ENCODE measurements around the gene ARHGAP26. TPM values are rescaled to one million over a fixed set of nuclear protein-coding genes. Genes with fewer than 3 reads are reported as not detected.

Gene ARHGAP26
- polyA plus RNA-seq, 1 donor (not counting 4 experiments of a cell fraction or from before 2014, with no cell fraction given) = 3.9 TPM

GRCh38 chr5:143179126-143179740 is 409.1 kb downstream of the ARHGAP26 start:
- Histone ChIP-seq H3K27ac (ENCODE audit: control insufficient read depth, insufficient read depth, low read length) (no peak overlapping the region), H3K9ac (ENCODE audit: control insufficient read depth, extremely low read depth, insufficient read depth, low read length) (no peak overlapping the region), H4K20me1 (ENCODE audit: control insufficient read depth, extremely low read depth, insufficient read depth, low read length) (no peaks in the 10 kb centered on the region), H3K4me2 (ENCODE audit: control insufficient read depth, extremely low read depth, insufficient read depth, low read depth, low read length) (no peak overlapping the region), H3K9me3 (ENCODE audit: control insufficient read depth, low read depth, low read length) (no peaks in the 10 kb centered on the region), H3K9me1 (ENCODE audit: control insufficient read depth, extremely low read depth, insufficient read depth, low read length) (peaks cover 4% of the 10 kb centered on the region), H3K4me3 (ENCODE audit: control insufficient read depth in 2 of 3, extremely low read depth in 1 of 3, insufficient read depth in 2 of 3, low read depth in 1 of 3, low read length in 3 of 3) (no peak overlapping the region), H3K4me1 (ENCODE audit: control insufficient read depth, extremely low read depth, insufficient read depth, low read length) (peaks cover 34% of the 10 kb centered on the region), H3K27me3 (ENCODE audit: control insufficient read depth, extremely low read depth, insufficient read depth, low read length) (no peaks in the 10 kb centered on the region), H3K36me3 (ENCODE audit: control insufficient read depth in 2 of 2, extremely low read depth in 1 of 2, insufficient read depth in 2 of 2, low read length in 2 of 2) (no peaks in the 10 kb centered on the region), H2AFZ (ENCODE audit: control insufficient read depth, low read length) (no peak overlapping the region), H3K79me2 (ENCODE audit: control insufficient read depth, insufficient read depth, low read length) (no peaks in the 10 kb centered on the region)
- no peak for FAIRE-seq
- dilution Hi-C loops (cut with MboI; ENCODE audit: extremely low pct_ligation_motif_present, low sequenced_read_pairs) = no loop called here
- DNase-seq (ENCODE audit: low read depth, low spot score) = no peak
- TF ChIP-seq EZH2 (IDR thresholded peaks at IDR 0.05; ENCODE audit: low read length) = no peak
- TF ChIP-seq, protein P1, sequence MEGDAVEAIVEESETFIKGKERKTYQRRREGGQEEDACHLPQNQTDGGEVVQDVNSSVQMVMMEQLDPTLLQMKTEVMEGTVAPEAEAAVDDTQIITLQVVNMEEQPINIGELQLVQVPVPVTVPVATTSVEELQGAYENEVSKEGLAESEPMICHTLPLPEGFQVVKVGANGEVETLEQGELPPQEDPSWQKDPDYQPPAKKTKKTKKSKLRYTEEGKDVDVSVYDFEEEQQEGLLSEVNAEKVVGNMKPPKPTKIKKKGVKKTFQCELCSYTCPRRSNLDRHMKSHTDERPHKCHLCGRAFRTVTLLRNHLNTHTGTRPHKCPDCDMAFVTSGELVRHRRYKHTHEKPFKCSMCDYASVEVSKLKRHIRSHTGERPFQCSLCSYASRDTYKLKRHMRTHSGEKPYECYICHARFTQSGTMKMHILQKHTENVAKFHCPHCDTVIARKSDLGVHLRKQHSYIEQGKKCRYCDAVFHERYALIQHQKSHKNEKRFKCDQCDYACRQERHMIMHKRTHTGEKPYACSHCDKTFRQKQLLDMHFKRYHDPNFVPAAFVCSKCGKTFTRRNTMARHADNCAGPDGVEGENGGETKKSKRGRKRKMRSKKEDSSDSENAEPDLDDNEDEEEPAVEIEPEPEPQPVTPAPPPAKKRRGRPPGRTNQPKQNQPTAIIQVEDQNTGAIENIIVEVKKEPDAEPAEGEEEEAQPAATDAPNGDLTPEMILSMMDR (optimal IDR thresholded peaks at IDR 0.05 in 1 of 3, IDR thresholded peaks at IDR 0.05 in 1 of 3, conservative IDR thresholded peaks at IDR 0.05 in 1 of 3; ENCODE audit: extremely low read depth in 1 of 3, insufficient read depth in 2 of 3, low read length in 3 of 3) = no peak

- Histone ChIP-seq H3K4me1 (ENCODE audit: control insufficient read depth, extremely low read depth, insufficient read depth, low read length) (peaks cover 30% of the 10 kb centered on the region), H3K9ac (ENCODE audit: control insufficient read depth, extremely low read depth, insufficient read depth, low read length) (no peak overlapping the region), H4K20me1 (ENCODE audit: control insufficient read depth, extremely low read depth, insufficient read depth, low read length) (no peaks in the 10 kb centered on the region), H3K36me3 (ENCODE audit: control insufficient read depth in 2 of 2, extremely low read depth in 1 of 2, insufficient read depth in 2 of 2, low read length in 2 of 2) (no peaks in the 10 kb centered on the region), H3K4me3 (ENCODE audit: control insufficient read depth in 2 of 3, extremely low read depth in 1 of 3, insufficient read depth in 2 of 3, low read depth in 1 of 3, low read length in 3 of 3) (no peak overlapping the region), H2AFZ (ENCODE audit: control insufficient read depth, low read length) (no peak overlapping the region), H3K9me3 (ENCODE audit: control insufficient read depth, low read depth, low read length) (no peaks in the 10 kb centered on the region), H3K27ac (ENCODE audit: control insufficient read depth, insufficient read depth, low read length) (no peak overlapping the region), H3K9me1 (ENCODE audit: control insufficient read depth, extremely low read depth, insufficient read depth, low read length) (peaks cover 4% of the 10 kb centered on the region), H3K4me2 (ENCODE audit: control insufficient read depth, extremely low read depth, insufficient read depth, low read depth, low read length) (no peak overlapping the region), H3K27me3 (ENCODE audit: control insufficient read depth, extremely low read depth, insufficient read depth, low read length) (no peaks in the 10 kb centered on the region), H3K79me2 (ENCODE audit: control insufficient read depth, insufficient read depth, low read length) (no peaks in the 10 kb centered on the region)
- FAIRE-seq (no peak), DNase-seq (ENCODE audit: low read depth, low spot score) (no peak)
- dilution Hi-C loops (cut with MboI; ENCODE audit: extremely low pct_ligation_motif_present, low sequenced_read_pairs) = no loop called here
- TF ChIP-seq EZH2 (IDR thresholded peaks at IDR 0.05; ENCODE audit: low read length) = no peak
- TF ChIP-seq, protein P1 (optimal IDR thresholded peaks at IDR 0.05 in 1 of 3, IDR thresholded peaks at IDR 0.05 in 1 of 3, conservative IDR thresholded peaks at IDR 0.05 in 1 of 3; ENCODE audit: extremely low read depth in 1 of 3, insufficient read depth in 2 of 3, low read length in 3 of 3) = no peak
Observed at GRCh38 chr5:143180751-143181150, 410.6 kb downstream of the ARHGAP26 start.

Data from keratinocyte (primary cell).